KG1 (cell line): ENCODE measurements around the gene FNDC5.

Source experiments
- DNase-seq: peaks from one replicate; lab custom pipeline; 2025; lab: John Stamatoyannopoulos, UW

The FNDC5 gene

GRCh38 chr1:32897082-32898049, 26.7 kb upstream of the FNDC5 start:
- no peak for DNase-seq

GRCh38 chr1:32896451-32896850, 25.7 kb upstream of the FNDC5 start:
- no peak for DNase-seq

- DNase-seq = no peak
Measured at GRCh38 chr1:32895325-32896215, 24.9 kb upstream of the FNDC5 start.

GRCh38 chr1:32894681-32895080, 24.0 kb upstream of the FNDC5 start:
- DNase-seq = no peak

DNA sequence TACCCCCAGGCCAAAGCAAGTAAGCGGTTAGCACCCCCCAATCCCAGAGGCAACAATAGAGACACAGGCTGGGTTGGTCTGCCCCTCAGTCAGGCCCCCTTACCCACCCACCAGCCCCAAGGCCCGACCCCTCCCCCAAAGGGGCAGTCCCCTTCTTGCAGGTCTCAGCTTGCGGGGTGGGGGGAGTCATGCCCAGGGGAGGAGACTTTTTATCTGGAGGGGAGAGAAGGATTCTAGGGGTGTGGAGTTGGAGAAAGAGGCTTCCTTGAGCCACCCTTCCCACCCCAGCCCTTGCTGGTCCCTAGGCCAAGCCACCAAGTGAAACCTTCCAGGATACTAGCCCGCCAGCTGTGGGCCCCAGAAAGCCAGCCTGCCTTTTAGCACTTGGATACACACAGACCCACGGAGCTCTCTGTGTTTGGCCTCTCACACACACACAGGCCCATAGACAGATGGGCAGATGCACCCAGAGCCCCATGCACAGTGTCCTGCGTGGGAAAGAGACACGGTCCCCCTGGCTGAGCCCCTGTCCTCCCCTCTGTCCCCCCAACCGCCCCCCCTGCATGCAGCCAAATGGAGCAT, 23.4 kb upstream of the FNDC5 start:
- DNase-seq = no peak

GRCh38 chr1:32893198-32894018, 22.7 kb upstream of the FNDC5 start:
- DNase-seq = no peak

DNA sequence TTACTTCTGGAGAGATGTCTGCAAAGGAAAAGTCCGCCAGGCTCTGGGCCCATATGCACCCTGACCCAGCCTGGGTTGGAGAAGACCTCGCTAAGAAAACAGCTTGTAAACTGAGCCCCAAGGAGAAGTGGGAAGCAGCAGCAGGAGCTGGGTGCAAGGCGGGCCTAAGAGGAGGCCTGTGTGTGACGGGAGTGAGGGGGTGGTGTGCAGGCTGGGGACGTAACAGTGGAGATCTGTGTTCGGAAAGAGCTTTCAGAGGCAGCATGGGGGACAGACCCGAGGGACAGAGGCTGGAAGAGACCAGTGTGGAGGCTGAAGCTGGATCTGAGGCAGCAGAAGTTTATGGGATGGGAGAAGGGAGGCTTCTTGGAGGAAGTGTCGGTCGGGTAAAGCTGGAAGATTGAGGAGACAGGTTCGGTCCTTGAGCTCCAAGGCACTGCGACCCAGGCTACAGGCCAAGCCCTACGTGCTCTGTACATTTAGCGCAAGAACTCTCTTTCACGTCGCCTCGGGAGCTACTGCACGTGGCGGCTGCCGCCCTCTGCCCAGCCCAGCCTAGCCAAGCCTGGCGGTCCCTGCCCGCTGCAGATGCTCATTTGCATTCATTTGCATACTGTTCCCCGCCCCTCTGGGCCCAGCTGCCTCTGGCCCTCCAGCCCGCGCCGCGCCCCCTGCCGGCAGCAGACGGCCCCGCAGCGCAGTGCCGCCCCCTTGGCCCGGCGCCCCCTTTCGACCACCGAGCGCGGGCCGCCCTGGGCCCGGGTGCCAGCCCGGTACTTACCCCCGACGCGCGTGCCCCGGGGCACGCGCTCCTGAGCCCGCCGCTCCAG, 21.9 kb upstream of the FNDC5 start:
- DNase-seq = no peak

DNA sequence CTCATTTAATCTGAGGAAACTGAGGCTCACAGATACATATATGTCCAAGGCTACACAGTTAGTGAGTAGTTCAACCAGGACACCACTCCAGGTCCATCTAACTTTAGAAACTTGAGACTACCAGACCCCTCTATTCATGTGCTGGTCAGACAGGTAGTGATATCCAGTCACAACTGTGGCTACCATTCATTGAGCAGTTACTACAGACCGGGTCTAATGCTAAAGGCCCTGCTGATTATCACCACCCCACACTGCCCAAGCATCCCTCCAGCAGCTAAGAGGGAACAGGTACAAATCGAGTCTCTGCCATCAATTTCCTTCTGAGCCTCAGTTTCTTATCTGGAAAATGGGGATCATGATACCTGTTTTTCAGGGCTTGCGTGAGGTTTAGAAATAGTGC, 20.9 kb upstream of the FNDC5 start:
- no peak for DNase-seq

DNA sequence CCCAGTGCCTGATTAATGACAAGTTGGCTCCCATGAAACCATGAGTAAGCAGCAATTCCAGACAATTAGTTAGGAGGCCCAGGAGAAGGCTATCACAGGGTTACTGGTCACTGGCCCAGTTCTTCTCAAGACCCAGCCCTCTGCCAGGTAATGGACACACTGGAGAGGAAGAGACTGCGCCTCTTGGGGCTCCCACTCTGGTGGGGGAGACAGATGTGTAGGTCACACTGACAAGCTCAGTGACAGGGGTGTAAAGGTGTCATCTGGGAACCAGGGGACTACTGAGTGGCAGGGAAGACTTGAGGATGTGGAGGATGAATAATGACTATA, 20.5 kb upstream of the FNDC5 start:
- DNase-seq = no peak

DNA sequence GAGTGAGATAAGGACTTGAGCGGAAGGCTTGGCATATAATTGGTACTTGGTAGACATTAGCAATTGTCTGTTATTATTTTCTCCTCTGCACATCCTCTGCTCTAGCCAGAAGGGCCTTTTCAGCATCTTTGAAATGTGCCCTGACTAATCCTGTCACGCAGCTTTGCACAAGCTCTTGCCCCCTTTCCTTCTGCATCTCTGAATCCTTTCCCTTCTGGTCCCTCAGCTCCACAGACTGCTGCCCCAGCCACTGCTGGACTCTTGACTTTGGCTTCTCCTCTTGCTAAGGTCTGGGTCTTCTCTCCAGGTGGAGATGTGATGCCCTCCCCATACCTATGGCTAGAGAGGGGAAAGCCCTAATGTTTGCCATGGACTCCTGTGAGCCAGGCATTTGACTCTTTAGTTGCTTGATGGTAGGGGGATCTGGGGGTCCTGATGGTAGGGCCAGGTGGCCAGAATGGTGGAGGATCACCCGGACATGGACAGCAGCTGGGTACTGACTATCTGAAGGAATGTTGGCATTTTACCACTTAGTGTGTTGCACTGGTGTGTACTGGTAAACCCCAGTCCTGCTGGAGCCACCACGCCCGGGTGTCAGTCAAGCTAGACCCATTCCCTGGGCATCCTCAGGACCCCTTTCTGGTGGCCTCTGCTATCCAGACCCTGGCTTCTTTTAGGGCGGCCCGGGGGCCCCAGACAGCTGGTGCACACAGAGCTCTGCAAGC, 20.0 kb upstream of the FNDC5 start:
- DNase-seq = no peak

DNA sequence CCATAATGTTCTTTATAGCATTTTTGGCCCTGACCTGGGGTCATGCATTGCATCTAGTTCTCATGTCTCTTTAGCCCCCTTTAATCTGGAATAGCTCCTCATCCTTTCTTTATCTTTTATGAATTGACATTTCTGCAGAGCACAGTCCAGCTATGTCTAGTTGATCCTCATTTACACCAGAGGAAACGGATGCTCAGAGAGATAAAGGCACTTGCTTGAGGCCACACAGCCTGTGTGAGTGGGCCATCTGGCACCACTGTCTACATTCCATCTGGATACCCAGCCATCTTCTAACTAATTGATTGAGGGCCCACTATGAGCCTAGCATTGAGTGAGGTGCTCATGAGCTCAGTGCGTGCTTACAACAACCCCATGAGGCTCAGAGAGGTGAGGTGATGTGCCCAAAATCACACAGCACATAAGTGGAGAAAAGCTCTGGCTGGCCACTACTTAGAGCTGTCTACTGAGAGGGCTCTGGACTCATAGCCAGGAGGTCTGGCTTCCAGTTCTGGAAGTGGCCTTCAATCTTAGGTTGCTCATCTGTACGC, 19.1 kb upstream of the FNDC5 start:
- DNase-seq = no peak

GRCh38 chr1:32888677-32889420, 18.1 kb upstream of the FNDC5 start:
- DNase-seq = no peak

- no peak for DNase-seq
Measured at GRCh38 chr1:32888134-32888533, 17.4 kb upstream of the FNDC5 start.

DNA sequence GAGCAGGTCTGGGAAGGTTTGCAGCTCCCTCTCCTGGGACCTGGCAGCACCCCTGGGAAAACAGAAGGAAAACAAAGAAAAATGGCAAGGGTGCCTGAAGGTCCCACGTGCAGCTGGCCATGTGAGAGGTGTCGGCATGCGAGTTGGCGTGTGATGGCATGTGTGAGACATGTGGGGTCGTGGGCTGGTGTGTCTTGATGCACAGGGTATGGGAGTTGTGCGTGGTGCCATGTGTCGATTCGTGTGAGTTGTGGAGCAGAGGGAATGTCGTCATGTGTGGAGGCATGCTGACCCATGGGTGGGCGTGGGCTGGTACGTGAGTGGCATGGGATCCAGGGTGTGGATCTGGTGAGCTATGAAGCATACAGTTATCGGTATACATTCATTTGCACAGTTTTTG, 16.9 kb upstream of the FNDC5 start:
- no peak for DNase-seq

DNA sequence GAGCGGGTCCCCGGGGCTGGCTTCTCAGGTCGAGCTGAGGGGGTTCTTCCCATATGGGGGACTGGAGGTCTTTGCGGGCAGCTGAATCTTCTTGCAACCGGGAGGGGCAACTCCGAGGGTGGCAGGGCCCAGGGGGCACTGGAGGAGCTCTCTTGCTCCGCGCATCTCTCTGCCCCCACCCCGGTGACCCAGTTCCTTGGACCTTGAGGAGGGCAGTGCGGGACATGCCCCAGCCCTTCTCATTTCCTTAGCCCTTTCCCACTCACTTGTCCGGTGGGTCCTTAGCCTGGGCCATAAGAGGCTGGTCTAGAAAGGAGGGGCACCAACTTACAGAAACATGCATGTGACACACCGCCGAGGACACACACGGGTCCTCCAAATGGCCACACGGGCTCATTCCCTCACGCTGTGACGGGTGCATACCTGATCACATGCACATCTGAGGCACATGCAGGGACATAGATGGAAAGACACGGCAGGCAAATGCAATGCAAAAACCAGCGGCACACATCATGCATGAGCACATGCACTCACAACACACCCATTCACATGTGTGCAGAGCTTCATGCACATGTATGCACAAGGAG, 16.2 kb upstream of the FNDC5 start:
- no peak for DNase-seq

DNA sequence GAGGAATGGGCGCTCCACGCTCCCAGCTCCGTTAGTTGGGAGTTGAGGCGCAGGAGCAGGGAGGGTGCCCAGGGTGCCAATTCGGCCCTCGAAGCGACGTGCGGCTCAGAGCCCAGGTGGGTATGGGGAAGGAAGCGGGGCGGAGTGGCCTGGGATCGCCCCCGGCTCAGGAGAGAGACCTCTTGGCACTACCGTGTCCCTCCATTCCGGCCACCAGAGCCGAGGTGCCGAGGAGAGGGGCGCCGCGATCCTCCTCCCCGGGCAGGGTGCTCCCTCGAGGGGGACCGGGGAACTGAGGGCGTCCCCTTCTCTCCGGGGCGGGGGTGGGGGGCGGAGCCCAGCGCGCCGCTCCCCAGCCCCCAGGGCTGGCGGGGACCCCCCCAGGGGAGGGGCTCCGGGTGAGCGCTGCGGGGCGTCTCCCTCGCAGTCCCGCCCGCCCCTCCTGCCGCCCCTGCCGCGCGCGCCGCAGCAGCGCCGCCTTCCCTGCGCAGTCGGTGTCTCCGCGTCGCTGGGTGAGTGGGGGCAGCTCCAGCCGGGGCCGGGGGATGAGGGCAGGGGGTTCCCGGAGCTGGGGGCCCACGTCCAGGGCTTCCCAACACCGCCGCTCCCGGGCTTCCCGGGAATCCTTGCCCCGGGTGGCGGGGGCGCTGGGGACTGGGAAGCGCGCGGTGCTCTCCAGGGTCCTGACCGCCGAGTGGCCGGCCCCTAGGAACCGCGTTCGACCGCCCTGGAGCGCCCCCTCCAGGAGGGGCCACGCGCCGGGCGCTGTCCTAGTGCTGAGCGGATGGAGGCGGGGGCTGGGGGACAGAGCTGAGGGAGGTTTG, 15.5 kb upstream of the FNDC5 start, which contains the start of gene HPCA:
HPCA (plus strand) TSS at position 488 of the 824 bp plus-strand sequence. CDS start 2,408 bp downstream, outside the sequence.
- no peak for DNase-seq

- DNase-seq = no peak
Measured at GRCh38 chr1:32885676-32886003, 14.9 kb upstream of the FNDC5 start.

DNA sequence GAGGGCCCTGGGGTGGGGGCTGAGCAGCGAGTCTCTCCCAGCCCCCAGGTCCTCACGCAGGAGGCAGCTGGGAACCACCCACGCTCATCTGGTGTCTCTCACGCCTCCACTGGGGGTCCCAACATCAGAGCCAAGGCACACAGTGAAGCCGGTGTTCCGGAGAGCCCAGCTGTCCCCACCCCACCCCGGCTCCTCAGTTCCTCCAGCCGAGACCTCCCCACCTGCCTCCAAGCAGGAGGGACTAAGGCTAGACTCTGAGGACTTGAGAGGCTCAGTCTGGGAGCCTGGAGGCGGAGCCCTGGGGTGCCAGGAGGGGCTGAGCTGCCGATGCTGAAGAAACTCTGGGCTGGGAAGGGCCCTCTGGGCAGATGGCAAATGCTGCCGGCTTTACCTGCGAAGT, 14.0 kb upstream of the FNDC5 start:
- no peak for DNase-seq
